Anterior cingulate cortex (tissue), 58 donors: Measurements from ENCODE around the gene CD99.
"Not testable (repeated sequence)": the region's sequence is repeated elsewhere in the genome, so short reads cannot be mapped to it uniquely, and the experiment has no call there.

Experiments
- DNase-seq, 58 donors: peaks; one replicate each; lab custom pipeline; 2025; lab: John Stamatoyannopoulos, UW

The CD99 gene

GRCh38 chrX:2673611-2674010 lies 17.5 kb upstream of the CD99 start:
- DNase-seq, result no peak

- DNase-seq, result not testable (repeated sequence)
These were observed 15.4 kb upstream of the CD99 start for GRCh38 chrX:2675657-2676200.

- DNase-seq, result no peak
These were observed 14.1 kb upstream of the CD99 start for GRCh38 chrX:2676794-2677675.

GRCh38 chrX:2677764-2678163 lies 13.3 kb upstream of the CD99 start:
- no peak for DNase-seq

GRCh38 chrX:2678583-2678982 lies 12.5 kb upstream of the CD99 start:
- DNase-seq, result no peak

GRCh38 chrX:2679534-2680485 lies 11.3 kb upstream of the CD99 start:
- DNase-seq, result no peak

GRCh38 chrX:2680486-2681348 lies 10.4 kb upstream of the CD99 start:
- DNase-seq, result no peak

- no peak for DNase-seq
These were observed 8.4 kb upstream of the CD99 start for GRCh38 chrX:2682565-2683177.

- DNase-seq, result no peak
These were observed 6.8 kb upstream of the CD99 start for GRCh38 chrX:2684256-2684655.

GRCh38 chrX:2685886-2686285 lies 5.2 kb upstream of the CD99 start:
- DNase-seq, result no peak

GRCh38 chrX:2689773-2690666 lies 1.1 kb upstream of the CD99 start:
- no peak for DNase-seq

- DNase-seq, result no peak
These were observed 587 bp downstream of the CD99 start for GRCh38 chrX:2691543-2692220.

- no peak for DNase-seq
These were observed 1.4 kb downstream of the CD99 start for GRCh38 chrX:2692221-2693112.

GRCh38 chrX:2693113-2694002 lies 2.3 kb downstream of the CD99 start:
- DNase-seq, result no peak

GRCh38 chrX:2694914-2695267 lies 3.8 kb downstream of the CD99 start:
- no peak for DNase-seq

GRCh38 chrX:2696698-2697215 lies 5.7 kb downstream of the CD99 start:
- no peak for DNase-seq
